Measurements from ENCODE around the gene CTR9.

DNA sequence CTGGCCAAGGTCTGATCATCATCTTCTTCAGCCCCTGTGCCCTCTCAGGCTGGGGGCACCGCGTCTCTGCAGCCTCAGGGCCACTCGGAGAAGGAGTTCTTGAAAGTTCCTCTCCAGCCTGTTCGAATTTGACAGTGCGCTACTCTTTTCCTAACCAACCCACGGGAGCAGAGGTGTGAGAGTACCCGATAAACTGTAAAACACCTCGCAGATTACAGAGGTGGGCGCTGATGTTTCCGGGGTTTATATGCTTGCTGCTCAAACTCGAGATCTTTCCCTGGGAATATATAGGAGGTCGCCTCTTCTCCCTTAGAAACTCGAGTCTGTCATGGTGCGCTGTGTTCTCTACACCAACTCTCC lies 515 bp downstream of the CTR9 start:
- TF ChIP-seq EZH2phosphoT487 (IDR thresholded peaks at IDR 0.05; ENCODE audit: borderline replicate concordance, low read length) (no peak), CTCF (conservative IDR thresholded peaks at IDR 0.05; ENCODE audit: low read depth, low read length) (no peak), EZH2 (IDR thresholded peaks at IDR 0.05; ENCODE audit: low read length, unreplicated experiment) (no peak)

Data from PC-3 (cell line).